Stimulated activated CD8-positive, alpha-beta memory T cell treated with anti-CD3 and anti-CD28 coated beads, Interleukin-15, amount 100 ng/mL, for 1 hour (primary cell): Measurements from ENCODE around the gene POLR3G.

Source experiments
- DNase-seq: peaks from one replicate; pipeline ENCODE4 v3.0.0-alpha.2; 2020; ENCODE audit warnings: low read depth

POLR3G gene

DNA sequence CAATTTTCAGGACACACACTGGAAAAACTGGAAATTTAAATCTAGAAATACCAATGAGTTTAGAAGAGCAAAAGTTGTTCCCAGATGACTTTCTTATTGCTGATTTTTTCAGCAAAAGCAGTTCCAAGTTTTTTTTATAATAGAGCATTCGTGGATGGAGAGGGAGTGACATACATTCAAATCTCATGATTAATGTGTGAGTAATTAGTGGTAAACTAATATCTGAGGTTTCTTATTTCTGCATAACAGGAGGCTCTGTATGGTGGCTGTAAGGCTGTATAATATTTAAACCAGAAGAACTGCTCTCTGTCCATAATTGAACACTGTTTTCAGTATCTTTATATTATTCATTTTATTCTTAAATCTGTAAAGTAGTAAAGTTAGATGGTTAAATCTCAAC is 28.9 kb downstream of the POLR3G start:
- DNase-seq: no peak

DNA sequence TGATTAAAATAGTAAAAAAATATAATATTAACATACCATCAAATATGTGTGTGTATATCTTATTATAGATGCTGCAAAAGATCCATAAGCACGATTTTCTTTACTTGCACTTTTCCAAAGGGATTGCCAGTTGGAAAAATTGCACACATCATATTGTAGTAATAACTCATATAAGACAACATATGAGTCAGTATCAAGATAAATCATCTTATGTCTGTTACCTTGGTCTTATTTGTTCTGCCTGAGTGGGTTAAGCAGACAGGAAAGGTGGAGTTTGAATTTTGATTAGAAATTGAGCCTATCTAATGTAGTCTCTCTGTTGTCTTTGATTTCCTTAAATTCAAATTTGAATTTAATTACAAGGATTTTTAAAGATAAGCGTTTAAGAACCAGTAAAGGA is 30.1 kb downstream of the POLR3G start:
- DNase-seq: no peak

DNA sequence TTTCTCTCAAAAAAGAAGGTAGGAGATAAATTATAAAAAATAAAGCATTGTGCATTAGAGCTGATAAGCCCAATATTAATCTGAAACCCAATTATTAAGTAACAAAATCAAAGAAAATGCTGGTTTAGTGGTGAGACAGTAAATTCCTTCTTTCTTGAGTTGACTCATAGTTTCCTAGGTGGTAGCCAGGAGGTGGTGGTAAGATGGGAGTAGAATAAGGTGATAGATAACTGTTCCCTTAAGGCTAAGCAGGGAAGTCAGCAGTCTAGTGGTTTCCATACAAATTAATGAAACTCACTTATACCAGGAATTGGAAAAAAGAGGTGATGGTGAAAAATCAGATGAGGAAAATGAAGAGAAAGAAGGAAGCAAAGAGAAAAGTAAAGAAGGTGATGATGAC is 31.6 kb downstream of the POLR3G start:
- DNase-seq: no peak

DNA sequence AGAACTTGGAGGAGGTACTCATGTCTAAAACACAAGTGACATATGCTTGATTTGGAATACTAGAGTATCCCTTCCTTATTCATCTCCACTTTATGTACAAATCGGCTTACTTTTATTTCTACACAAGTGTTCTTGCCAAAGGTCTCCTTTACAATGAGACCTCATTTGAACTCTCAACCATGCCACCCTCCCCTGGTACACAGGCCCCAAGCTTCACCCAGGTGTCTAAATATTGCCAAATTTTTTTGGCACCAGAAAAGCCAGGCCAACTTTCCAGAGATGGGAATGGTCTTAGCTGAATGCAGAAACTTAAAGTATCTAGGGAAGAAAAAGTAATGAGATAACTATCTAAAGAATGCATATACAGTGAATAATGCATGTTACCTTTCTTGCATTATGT is 35.8 kb downstream of the POLR3G start:
- DNase-seq: no peak

DNA sequence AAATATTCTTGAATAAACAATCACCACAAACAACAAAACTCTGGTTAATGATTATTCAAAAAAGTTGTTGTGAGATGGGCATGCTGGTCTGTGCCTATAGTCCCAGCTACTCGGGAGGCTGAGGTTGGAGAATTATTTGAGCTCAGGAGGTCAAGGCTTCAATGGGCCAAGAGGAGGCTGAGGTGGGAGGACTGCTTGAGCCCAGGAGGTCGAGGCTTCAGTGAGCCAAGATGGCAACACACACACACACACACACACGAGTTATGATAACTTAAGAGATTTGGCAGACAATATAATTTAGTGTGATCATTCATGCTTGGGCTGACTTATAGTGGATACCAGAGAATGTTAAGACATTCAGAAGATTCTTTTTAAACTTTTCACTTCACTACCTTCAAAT is 39.9 kb downstream of the POLR3G start:
- no peak for DNase-seq

DNA sequence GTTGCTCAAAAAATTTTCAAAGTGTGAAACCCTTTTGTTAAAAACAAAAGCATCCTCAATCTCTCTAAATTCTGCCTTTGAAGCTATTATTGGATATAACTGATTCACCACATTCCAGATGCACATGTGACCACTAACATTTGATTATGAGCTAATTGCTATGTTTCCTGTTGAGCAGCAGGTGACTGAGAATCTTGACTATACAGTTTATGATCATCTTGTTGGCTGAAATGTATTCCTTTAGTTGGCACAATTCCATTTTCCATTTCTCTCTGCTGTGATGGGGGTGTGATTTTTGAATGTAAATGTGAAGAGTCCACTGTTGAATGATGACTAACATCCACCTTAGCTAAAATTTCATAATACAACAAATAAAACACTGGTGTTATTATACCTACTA is 44.0 kb downstream of the POLR3G start:
- no peak for DNase-seq

DNA sequence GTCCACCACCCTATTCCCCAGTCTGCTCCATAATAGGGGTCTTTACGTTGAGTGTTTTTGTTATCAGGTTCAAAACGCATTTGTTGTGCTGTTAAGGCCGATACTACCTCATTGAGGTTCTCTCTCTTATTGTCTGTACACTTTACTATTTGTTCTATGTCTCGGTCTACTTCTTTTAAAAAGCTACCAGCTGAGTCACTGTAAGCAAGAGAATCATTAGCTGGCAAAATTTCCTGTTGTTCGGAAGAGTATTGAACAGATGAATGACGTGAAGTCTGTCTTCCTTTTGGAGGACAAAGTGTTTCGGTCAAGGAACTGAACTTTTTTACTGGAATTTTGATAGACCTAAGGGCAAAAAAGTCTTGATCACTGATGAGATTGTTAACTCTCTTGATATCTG is 44.4 kb downstream of the POLR3G start:
- no peak for DNase-seq

DNA sequence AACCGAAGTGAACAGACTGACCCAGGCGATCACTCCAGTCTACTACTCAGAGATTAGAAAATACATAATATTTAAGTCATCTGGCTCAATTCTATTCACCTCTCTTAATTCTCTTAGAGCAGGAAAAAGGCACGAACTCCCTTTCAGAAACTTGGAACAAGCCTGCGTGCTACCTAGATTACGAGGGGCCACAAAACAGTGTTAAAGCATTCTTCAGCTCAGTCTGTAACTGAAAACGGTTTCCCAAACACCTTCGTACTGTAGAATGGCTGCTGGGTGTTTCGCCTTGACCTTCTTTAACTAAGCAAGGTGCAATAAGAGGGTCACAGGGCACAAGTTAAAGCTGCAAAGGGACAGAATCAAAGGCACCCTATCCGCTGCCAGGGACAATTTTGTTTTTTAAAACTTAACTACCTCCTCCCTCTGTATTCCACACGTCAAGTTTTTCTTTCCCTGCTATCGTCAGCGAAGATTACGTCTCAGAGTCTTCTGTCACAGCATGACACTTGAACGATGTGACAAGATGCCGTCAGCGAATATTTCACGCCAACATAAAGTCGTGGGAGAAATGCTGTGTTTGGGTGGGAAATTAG is 54.0 kb downstream of the POLR3G start:
- DNase-seq: no peak

DNA sequence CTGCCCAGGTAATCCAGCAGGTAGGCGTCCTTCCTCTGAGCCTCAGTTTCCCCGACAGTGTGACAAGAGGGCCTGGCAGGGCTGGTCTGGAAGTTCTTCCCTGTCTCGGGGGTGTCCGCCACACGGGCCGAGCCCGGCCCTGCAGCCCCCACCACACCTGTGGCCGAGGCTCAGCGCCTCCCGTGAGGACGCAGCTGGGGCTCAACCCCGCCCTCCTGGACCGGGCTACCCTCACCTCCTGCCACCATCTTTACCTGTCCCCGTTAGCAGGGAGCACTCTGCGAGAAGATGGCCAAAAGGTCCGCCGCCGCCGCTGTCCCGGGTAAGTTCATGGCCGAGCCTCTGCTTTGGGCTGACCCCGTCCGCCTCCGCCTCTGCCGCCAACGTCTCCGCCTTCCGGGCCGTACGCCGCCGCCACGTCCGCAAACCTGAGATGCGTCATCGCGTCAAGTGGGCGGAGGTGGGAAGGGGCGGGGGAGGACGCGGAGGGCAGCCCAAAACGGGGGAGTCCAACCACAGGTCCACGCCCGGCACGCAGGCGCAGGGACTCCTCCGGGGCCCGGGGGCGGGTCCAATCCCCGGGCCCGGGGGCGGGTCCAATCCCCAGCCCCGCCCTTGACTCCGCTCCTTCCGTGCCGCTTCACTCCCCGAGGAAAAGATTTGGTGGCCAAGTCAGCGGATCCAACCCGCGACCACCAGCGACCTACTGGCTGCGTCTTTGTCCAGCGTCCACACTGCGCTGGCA is 54.7 kb downstream of the POLR3G start, which contains the start of gene LYSMD3:
Gene LYSMD3 (minus strand): TSS at position 391 of the 745 bp plus-strand sequence. CDS start 4,295 bp downstream, outside the sequence.
- peak; percentile 97 for DNase-seq

DNA sequence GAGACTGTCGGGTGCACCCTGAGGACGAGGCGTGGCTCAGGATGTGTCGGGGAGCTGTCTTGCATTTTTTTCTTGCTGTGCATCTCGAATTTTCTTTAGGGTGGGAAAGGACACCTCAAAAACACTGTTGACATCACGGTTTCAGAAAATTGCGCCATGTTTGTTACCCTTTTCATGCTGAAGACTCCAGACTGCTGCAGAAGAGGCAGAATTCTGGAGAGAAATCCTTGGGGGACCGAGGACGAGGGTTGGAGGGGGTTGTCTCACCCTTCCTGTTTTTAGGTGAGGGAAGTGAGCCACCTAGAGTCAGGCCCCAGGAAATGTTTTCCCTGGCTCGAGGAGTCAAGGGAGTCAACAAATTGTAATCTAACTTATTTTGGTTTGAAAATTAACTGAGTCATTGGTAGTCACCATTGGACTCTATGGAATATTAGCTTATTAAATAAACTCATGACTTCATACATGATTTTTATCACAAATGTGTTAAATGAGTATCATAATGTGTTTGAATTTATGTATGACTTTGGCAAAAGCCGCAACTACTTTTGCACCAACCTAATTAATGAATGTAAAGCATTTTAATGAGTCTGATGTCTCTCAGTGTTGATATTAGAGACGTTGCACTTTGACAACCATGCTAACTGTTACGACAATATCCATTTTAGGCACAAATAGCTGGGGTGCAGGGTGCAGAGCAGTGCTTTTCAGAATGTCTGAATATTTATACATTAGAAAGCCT is 55.4 kb downstream of the POLR3G start:
- peak; percentile 22 for DNase-seq

DNA sequence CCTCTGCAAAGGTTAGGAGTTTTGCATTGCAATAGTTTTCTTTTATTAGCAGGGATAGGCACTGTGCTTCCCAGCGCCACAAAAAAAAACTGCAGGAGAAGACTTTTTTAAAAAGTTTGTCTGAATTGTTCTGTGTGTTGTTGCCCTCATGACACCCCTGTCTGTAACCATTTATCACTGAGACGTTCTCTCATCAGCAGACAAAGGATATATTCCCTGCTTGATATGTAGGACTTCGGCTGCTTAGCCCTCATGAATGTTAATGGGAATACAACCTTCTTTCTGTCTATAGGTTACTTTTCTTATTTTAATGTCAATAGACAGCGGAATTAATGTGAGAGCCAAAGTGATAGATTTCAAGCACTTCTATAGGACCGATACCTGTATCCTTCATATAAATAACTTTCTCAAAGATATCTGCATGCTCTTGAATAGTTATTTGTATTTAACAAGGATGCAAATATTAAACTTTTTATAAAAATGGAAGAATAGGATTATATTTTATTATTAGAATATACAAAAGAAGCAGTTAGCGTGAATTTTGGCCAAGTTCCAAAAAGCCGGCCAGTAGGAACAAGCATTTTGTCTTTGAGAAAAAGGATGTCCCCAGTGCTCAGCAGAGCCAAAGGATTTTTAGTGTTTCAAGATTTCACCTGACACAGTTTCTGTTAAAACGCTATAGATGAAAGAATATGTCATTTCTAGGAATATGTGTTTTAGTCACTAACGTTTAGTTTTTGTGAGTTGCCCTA is 56.2 kb downstream of the POLR3G start:
- no peak for DNase-seq

DNA sequence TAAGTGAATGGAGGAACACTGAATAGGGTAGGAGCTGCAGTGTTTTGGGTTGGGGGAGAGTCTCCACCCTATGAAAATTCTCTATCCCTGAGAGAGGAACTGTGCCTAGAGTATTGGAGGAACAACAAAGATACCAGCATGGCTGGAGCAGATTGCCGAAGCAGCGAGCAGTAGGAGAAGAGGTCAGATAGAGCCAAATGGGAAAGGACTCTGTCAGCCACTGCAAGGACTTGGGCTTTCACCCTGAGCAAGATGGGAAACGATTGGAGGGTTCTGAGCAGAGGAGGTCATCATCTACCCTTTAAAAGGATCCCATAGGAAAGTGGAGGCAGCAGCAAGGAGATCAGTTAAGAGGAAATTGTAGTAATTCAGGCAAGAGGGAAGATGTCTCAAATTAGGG is 59.1 kb downstream of the POLR3G start:
- DNase-seq: no peak

DNA sequence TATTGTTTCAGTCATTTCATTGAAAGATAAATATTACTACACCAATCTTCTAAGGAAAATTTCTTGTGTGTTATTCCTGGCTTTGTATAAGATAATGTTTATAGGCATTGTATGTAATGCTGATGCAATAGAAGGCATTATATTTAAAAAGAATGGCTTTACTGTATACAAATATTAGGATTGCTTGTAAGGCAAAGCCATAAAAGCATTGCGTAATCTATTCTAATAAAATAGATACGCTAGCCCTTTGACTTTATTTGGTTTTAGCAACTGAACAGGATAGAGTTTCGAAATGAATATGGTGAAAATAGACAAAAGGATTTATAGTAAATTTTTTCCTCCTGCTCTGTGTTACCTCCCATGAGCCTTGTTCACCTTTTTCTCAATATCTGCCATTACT is 60.3 kb downstream of the POLR3G start:
- no peak for DNase-seq

DNA sequence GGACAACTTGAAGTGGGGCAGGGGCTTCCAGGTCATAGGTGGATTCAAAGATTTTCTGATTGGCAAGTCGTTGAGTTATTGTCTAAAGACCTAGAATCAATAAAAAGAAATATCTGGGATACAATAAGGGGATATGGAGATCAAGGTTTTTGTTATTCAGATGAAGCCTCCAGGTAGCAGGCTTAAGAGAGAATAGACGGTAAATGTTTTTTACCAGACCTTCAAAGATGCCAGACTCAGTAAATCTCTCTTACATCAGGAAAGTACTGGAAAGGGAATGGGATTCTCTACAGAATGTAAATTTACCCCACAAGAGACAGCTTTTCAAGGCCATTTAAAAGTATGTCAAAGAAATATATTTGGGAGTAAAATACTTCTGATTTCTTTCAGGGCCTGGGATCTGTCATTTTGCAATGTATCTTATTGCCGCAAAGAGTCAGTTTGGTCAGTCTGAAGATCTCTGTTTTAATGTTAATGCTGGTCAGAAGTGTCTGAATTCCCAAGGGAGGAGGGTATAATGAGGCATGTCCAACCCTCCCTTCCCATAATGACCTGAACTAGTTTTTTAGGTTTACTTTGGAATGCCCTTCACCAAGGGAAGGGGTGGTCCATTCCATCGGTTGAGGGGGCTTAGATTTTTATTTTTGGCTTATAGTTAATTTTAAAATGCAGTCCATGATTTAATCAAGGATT is 68.3 kb downstream of the POLR3G start:
- no peak for DNase-seq

DNA sequence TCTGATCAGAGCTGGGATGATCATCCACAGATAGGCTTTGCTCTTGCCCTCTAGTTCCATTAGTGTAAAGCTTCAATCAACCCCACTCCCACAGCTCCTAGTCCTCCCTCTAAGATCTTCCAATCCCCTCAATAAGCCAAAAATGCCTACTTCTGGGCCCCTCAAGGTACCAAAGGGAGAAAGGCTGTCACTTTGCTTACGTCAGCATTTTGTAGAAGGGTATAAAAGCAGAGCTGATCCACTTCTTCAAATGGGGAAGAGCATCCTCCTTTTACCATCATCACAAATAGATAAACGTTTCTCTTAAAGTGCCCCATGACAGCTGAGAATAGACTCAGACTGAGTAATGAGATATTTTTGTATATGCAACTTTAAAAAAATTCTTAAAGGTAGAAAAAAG is 70.8 kb downstream of the POLR3G start:
- no peak for DNase-seq

DNA sequence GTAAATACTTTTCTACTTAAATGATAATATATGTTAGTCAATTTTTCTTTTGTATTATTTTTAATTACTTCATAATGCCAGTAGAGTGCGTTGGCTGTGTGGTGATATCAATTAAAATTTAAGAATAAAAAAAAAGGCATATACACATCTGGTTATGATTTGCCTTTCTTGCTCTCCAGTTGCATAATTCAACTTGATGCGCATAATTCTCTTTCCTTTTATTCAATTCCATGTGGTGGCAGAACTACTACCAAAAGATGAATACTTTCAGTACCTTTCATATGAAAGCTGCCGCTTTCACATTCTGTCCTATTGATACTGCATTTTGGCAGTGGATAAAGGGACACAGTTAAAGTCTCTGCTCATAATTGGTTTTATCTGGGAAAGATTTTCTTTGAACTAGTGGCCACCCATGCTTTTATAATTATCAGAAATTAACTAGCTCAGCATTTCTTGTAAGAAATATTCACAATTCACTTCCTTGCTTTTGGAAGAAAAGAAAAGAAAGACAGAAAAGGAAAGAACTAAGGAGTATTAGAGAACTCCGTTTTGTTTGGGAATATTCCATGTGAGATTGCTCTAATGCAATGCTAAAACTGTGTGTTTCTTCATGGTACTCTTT is 71.7 kb downstream of the POLR3G start:
- DNase-seq: no peak

DNA sequence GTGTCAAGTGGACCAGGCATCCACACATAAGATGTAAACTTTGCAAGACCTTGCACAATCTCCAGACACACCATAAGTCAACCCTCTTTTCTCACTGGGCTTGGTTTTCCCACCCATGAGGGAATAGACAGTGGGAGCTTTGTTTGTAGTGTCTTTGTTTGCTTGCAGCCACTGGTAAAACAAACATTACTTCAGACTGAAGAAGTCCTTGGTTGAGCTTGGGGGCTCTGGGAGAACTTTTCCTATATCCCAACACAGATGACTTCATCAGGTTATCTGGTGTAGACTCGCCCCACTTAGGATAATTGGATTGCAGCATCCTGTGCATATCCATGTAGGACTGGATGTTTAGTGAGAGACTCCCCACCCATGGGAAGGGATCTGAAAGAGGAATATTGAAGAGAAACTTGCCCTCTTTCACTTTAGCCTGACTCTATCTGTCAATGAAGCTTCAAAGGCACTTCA is 72.4 kb downstream of the POLR3G start:
- DNase-seq: no peak

DNA sequence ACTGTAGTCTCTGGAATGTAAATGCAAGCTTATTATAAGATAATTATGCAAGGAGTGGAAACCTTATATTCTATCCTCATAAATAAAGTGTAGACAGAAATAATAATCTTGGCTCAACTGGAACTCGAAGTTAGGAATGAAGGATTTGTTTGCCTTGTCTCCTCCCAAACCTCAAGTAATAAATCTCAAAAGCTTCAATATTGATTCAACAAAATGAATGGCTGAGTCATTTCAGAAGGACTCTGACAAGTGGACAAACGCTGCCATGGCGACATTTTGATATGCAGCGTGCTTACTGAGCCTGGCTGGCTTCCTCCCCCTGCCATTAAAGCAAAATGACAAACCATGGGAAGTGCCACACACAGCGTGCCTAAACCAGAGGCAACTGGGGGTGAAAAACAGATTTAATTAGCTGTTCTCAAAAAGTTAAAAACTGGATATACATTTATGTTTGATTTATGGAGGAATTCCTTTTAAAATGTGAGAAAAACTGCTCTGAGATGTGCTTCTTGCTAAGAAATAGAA is 73.5 kb downstream of the POLR3G start:
- no peak for DNase-seq

DNA sequence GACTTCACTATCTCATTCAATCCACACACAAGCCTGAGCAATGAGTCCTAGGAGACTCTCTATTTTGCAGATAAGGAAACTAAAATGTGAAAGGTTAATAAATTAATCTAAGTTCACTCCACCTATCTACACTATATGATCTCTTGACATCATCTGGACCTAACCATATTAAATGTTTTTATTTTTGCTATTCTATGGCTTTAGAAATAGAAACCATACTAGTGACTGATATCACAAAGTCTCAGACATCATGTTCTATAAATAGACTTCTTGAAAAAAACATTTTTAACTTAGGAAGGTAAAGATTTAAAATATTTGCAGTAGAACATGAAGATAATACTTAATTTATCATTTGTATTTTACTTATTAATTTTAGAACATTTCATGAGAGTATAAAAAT is 74.6 kb downstream of the POLR3G start:
- DNase-seq: no peak

DNA sequence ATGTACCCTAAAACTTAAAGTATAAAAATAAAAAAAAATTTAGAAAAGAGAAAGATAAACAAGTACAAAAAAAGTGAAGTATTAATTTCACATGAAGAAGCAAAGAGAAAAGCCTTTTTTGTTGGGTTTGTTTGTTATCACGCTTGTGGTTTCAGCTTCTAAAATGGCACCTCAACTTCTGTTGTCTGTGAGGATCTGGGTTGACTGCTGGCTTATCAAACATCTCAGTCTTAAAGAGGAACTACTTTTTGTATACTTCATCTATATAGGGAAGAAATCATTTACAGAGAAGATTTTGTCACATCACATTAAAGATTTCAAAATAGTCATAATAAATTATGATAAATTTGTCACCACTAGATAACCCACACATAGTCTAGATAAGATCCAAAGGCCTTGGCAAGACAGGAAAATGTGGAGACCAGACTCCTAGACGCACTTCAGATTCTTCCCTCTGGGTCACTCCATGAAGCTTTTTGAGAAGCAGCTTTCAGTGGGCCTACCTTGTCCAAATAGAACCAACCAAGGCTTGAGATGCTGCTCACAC is 75.1 kb downstream of the POLR3G start:
- DNase-seq: no peak

DNA sequence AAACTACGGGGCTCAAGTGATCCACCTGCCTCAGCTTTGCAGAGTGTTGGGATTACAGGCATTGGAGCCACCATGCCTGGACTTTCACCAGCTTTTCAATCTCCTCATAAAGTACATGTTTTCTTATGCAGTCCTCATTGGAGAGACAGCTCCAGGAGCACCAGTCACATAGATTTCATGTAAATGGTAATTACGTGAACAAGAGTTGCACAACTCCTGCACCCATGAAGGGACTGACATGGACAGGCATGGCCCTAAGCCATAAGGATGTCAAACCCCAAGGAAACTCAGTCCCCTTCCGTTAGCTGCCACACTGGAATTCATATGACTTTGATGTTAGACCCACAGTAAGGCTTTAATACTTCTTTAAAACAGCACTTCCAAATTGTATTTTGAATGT is 76.3 kb downstream of the POLR3G start:
- DNase-seq: no peak
